Epidermal melanocyte (primary cell): ENCODE measurements around the gene PRRG1.
"Not testable (repeated sequence)": the region's sequence is repeated elsewhere in the genome, so short reads cannot be mapped to it uniquely, and the experiment has no call there.

Experiments
- DNase-seq: peaks from one replicate; pipeline ENCODE4 v3.0.0; 2011; ENCODE audit warnings: low spot score; ENCODE audit not compliant: insufficient read length

PRRG1 gene

GRCh38 chrX:37468124-37468739 is 119.1 kb downstream of the PRRG1 start:
- DNase-seq, result no peak

GRCh38 chrX:37470711-37471110 is 121.5 kb downstream of the PRRG1 start:
- DNase-seq, result no peak

- DNase-seq, result no peak
Measured at GRCh38 chrX:37472836-37473235, 123.7 kb downstream of the PRRG1 start.

- no peak for DNase-seq
Measured at GRCh38 chrX:37474478-37474877, 125.3 kb downstream of the PRRG1 start.

- DNase-seq, result no peak
Measured at GRCh38 chrX:37476571-37477170, 127.5 kb downstream of the PRRG1 start.

GRCh38 chrX:37484335-37484734 is 135.2 kb downstream of the PRRG1 start:
- DNase-seq, result not testable (repeated sequence)

GRCh38 chrX:37485429-37485828 is 136.3 kb downstream of the PRRG1 start:
- DNase-seq, result no peak

GRCh38 chrX:37487271-37487670 is 138.1 kb downstream of the PRRG1 start:
- DNase-seq, result no peak

GRCh38 chrX:37488323-37488722 is 139.2 kb downstream of the PRRG1 start:
- DNase-seq, result no peak

GRCh38 chrX:37491686-37492085 is 142.5 kb downstream of the PRRG1 start:
- no peak for DNase-seq

- not testable (repeated sequence) for DNase-seq
Measured at GRCh38 chrX:37495760-37496159, 146.6 kb downstream of the PRRG1 start.

GRCh38 chrX:37497126-37497525 is 148.0 kb downstream of the PRRG1 start:
- DNase-seq, result not testable (repeated sequence)

- DNase-seq, result not testable (repeated sequence)
Measured at GRCh38 chrX:37498323-37498722, 149.2 kb downstream of the PRRG1 start.

- DNase-seq, result not testable (repeated sequence)
Measured at GRCh38 chrX:37499649-37500048, 150.5 kb downstream of the PRRG1 start.

- no peak for DNase-seq
Measured at GRCh38 chrX:37504991-37505390, 155.8 kb downstream of the PRRG1 start.
